K562 (cell line): Measurements from ENCODE around the gene TAF11L11. TPM values are rescaled to one million over a fixed set of nuclear protein-coding genes. Genes with fewer than 3 reads are reported as not detected.
"Not testable (repeated sequence)": the region's sequence is repeated elsewhere in the genome, so short reads cannot be mapped to it uniquely, and the experiment has no call there.

Experiments used
- ATAC-seq: fragments of 200-7000 bp; cut with Tn5 transposase; 3 replicates; pipeline ENCODE4 v1.9.1; 2020; ENCODE audit warnings: moderate library complexity
- BruUV-seq: library from RNA; stranded (reverse); fragments of 400-500 nt; replicated peaks from 2 replicates; lab custom pipeline; 2021; lab: Mats Ljungman, UMichigan
- CTCF ChIA-PET: fragments of 300-600 bp; formaldehyde crosslinking; extraction: SDS; loops from one replicate; lab custom pipeline; 2021; ENCODE audit warnings: low intra/inter-chr PET ratio; lab: Yijun Ruan, JAX
- POLR2A ChIA-PET: fragments of 300-600, 350-650 bp; sonication (Branson Sonifier 250); formaldehyde crosslinking; extraction: SDS; loops from one replicate; lab custom pipeline; 2021; ENCODE audit warnings: antibody characterized with exemption, inconsistent platforms; lab: Yijun Ruan, JAX
- DNase-seq, 4 experiments: peaks; one replicate each; pipeline versions ENCODE4 v3.0.0 to v3.0.0-alpha.2; 2011 to 2018; ENCODE audit warnings: low spot score in 3 of 4, mixed read lengths in 3 of 4; ENCODE audit errors: extremely low read depth in 1 of 4
- FAIRE-seq: peaks from 2 replicates; lab custom pipeline; 2011; peaks lifted over from hg19 to GRCh38; lab: Jason Lieb, UNC
- H2AFZ ChIP-seq: 2 replicates; pipeline ENCODE4 v1.6.0; 2011; ENCODE audit warnings: low read depth, low read length, control low read depth, inconsistent platforms
- H3K27ac ChIP-seq: fragments of 200-600 bp; 3 replicates; pipeline ENCODE4 v1.8.0; 2011; ENCODE audit warnings: low read depth, mild to moderate bottlenecking, control low read depth, inconsistent platforms, low read length, moderate library complexity, mixed read lengths; ENCODE audit errors: extremely low read depth
- H3K27me3 ChIP-seq, 2 experiments: fragments of 300-600 bp in 1 of 2; 2 replicates in 1 of 2; 3 replicates in 1 of 2; pipeline versions ENCODE4 v1.6.0 to v1.8.0; 2011; ENCODE audit warnings: inconsistent platforms in 2 of 2, low read length in 2 of 2, mild to moderate bottlenecking in 1 of 2, mixed read lengths in 1 of 2, moderate library complexity in 1 of 2; ENCODE audit not compliant: control insufficient read depth in 2 of 2, insufficient read depth in 2 of 2
- H3K36me3 ChIP-seq: fragments of 300-600 bp; 3 replicates; pipeline ENCODE4 v1.8.0; 2011; ENCODE audit warnings: mild to moderate bottlenecking, low read length, inconsistent platforms; ENCODE audit not compliant: control insufficient read depth, insufficient read depth
- H3K4me1 ChIP-seq, 2 experiments: fragments of 200-600 bp in 1 of 2; replicated peaks in 1 of 2; 2 replicates in 1 of 2; 3 replicates in 1 of 2; pipeline versions ENCODE4 v1.5.1 to v1.8.0; 2011; ENCODE audit warnings: inconsistent platforms in 2 of 2, low read length in 2 of 2, mild to moderate bottlenecking in 1 of 2, mixed read lengths in 1 of 2, moderate library complexity in 1 of 2; ENCODE audit not compliant: control insufficient read depth in 2 of 2, insufficient read depth in 2 of 2
- H3K4me2 ChIP-seq: 2 replicates; pipeline ENCODE4 v1.6.1; 2011; ENCODE audit warnings: low read length, control low read depth, inconsistent platforms, mixed read lengths; ENCODE audit not compliant: insufficient read depth
- H3K4me3 ChIP-seq: fragments of 200-600 bp; sonication (generic), shearing (Covaris generic); 2 replicates; pipeline ENCODE4 v1.5.1; 2016; ENCODE audit warnings: control low read depth, inconsistent platforms
- H3K79me2 ChIP-seq: fragments of 200-600 bp; 3 replicates; pipeline ENCODE4 v1.8.0; 2011; ENCODE audit warnings: low read length, inconsistent platforms; ENCODE audit not compliant: control insufficient read depth, insufficient read depth
- H3K9ac ChIP-seq, 2 experiments: 2 replicates each; pipeline versions ENCODE4 v1.6.0 to v1.6.1; 2011; ENCODE audit warnings: low read depth in 2 of 2, low read length in 2 of 2, control low read depth in 1 of 2, inconsistent platforms in 1 of 2, mild to moderate bottlenecking in 1 of 2, mixed read lengths in 1 of 2; ENCODE audit not compliant: insufficient read depth in 1 of 2
- H3K9me1 ChIP-seq: one replicate; pipeline ENCODE4 v1.6.0; 2011; ENCODE audit warnings: inconsistent platforms, mild to moderate bottlenecking, low read length, moderate library complexity; ENCODE audit not compliant: control insufficient read depth, insufficient read depth
- H3K9me3 ChIP-seq: replicated peaks from 2 replicates; pipeline ENCODE4 v1.5.1; 2011; ENCODE audit warnings: low read depth, low read length, inconsistent platforms; ENCODE audit not compliant: control insufficient read depth, insufficient read depth
- H4K20me1 ChIP-seq: replicated peaks from 2 replicates; pipeline ENCODE4 v1.6.1; 2011; ENCODE audit warnings: low read length, inconsistent platforms, mixed read lengths; ENCODE audit not compliant: control insufficient read depth, insufficient read depth
- E2F4 ChIP-seq: sonication (generic); formaldehyde crosslinking; IDR thresholded peaks from 2 replicates; pipeline ENCODE4 v1.8.0; 2022; ENCODE audit warnings: mild to moderate bottlenecking, low read depth, missing genetic modification reagents
- HNRNPL ChIP-seq: fragments of 200-400 bp; formaldehyde crosslinking; IDR thresholded peaks from 2 replicates; pipeline ENCODE4 v1.6.1; 2017; ENCODE audit warnings: low read depth, mild to moderate bottlenecking, low read length
- NFIC ChIP-seq: fragments of 450-650 bp; IDR thresholded peaks from 2 replicates; pipeline ENCODE4 v1.6.1; 2017; ENCODE audit warnings: mild to moderate bottlenecking, inconsistent platforms
- NFXL1 ChIP-seq: fragments of 450-650 bp; formaldehyde crosslinking; IDR thresholded peaks from 2 replicates; pipeline ENCODE4 v1.4.0; 2021; ENCODE audit warnings: mild to moderate bottlenecking
- STAT6 ChIP-seq: sonication (generic); formaldehyde crosslinking; IDR thresholded peaks from 2 replicates; pipeline ENCODE4 v1.8.1; 2023; ENCODE audit warnings: mild to moderate bottlenecking, missing genetic modification reagents
- ZNF140 ChIP-seq: fragments of 250-450 bp; sonication (Bioruptor Pico); IDR thresholded peaks from 2 replicates; pipeline ENCODE4 v1.8.0; 2021; ENCODE audit warnings: moderate library complexity, mild to moderate bottlenecking, inconsistent platforms
- ZNF41 ChIP-seq: fragments of 250-450 bp; sonication (Bioruptor Pico); conservative IDR thresholded peaks from 2 replicates; pipeline ENCODE4 v1.4.0; 2020; ENCODE audit warnings: mild to moderate bottlenecking
- ZNF449 ChIP-seq: fragments of 250-450 bp; sonication (Bioruptor Pico); IDR thresholded peaks from 2 replicates; pipeline ENCODE4 v1.8.0; 2022; ENCODE audit warnings: moderate library complexity, mild to moderate bottlenecking, inconsistent platforms
- ZNF589 ChIP-seq: fragments of 200-800 bp; sonication (Bioruptor generic); IDR thresholded peaks from 2 replicates; pipeline ENCODE4 v1.6.1; 2016; ENCODE audit warnings: low read depth, missing genetic modification characterization, missing compliant biosample characterization
- WGBS: fragments of 100-300 bp; shearing (Covaris generic); methylation state at CpG from one replicate; pipeline ENCODE4 v1.1.6; 2016; ENCODE audit warnings: low coverage, mixed read lengths; ENCODE audit not compliant: insufficient coverage; ENCODE audit errors: missing lambda C conversion rate; 5-methylcytosine and 5-hydroxymethylcytosine counted together
- in situ Hi-C: fragments of 300-500 bp; cut with MboI; formaldehyde crosslinking; loops from 4 replicates; pipeline ENCODE4 v1.15.0; 2018; ENCODE audit warnings: inconsistent platforms, mixed read lengths
- intact Hi-C: fragments of 100-400 bp; cut with micrococcal nuclease; formaldehyde crosslinking; loops from 2 replicates; pipeline ENCODE4 v1.14.2; 2022
- polyA plus RNA-seq, 8 experiments: library from polyadenylated mRNA; depleted of rRNA in 4 of 8; stranded (reverse) in 5 of 8; unstranded in 3 of 8; fragments of >200 nt; fragmentation: Nextera tagmentation in 2 of 8; fragmentation: Illumina TruSeq in 1 of 8; extraction: Ambion mirVana in 2 of 8; extraction: Trizol in 1 of 8; gene quantifications; 2 replicates each; pipeline versions ENCODE4 v1.2.1 to v1.2.3, GENCODE V29; 2011 to 2014; ENCODE audit warnings: inconsistent platforms in 1 of 8, missing spikeins in 1 of 8
- total RNA-seq, 7 experiments: library from RNA; depleted of rRNA in 6 of 7; stranded (reverse); fragments of >200 nt in 6 of 7; fragmentation: Illumina TruSeq in 2 of 7; extraction: Trizol in 2 of 7; gene quantifications; 2 replicates each; pipeline versions ENCODE4 v1.2.1 to v1.2.3, GENCODE V29; 2011 to 2021; ENCODE audit warnings: low replicate concordance in 1 of 7

The TAF11L11 gene
- total and polyA plus RNA-seq, 9 of the 15 experiments (the other 6 are each of a cell fraction or from before 2014, with no cell fraction given) = not detected

- TF ChIP-seq ZNF140 (CRISPR knock-in tag) = no peak
- TF ChIP-seq STAT6 (CRISPR knock-in tag) = no peak
- no peak for TF ChIP-seq HNRNPL
- TF ChIP-seq NFIC = peak; percentile 25
- no peak for TF ChIP-seq ZNF589 (CRISPR knock-in tag)
- TF ChIP-seq ZNF449 = no peak
These were observed 16.6 kb downstream of the TAF11L11 start (continued) for GRCh38 chr5:17620627-17621026.

- TF ChIP-seq E2F4 (CRISPR knock-in tag) (no peak), NFXL1 (CRISPR knock-in tag) (no peak), ZNF41 (CRISPR knock-in tag) (no peak)
- no TSS peak for BruUV-seq
- no peak for ATAC-seq
- Histone ChIP-seq H3K9me3 (no peaks in the 10 kb centered on the region), H3K9ac (0 out of 4 replicates have a peak overlapping the region, but pooled peaks of 1 of the 2 experiments have one; percentile 17), H4K20me1 (no peaks in the 10 kb centered on the region), H3K9me1 (no peaks in the 10 kb centered on the region), H3K27ac (no peak overlapping the region), H3K4me1 (peaks cover 0 to 2% of the 10 kb centered on the region in 2 experiments; a peak in 1 of 5 replicates), H3K79me2 (no peaks in the 10 kb centered on the region), H3K27me3 (no peaks in the 10 kb centered on the region), H2AFZ (no peak overlapping the region), H3K4me2 (no peak overlapping the region), H3K4me3 (no peak overlapping the region), H3K36me3 (no peaks in the 10 kb centered on the region)
- intact Hi-C loops = no loop called here
- POLR2A ChIA-PET = no interaction called here
- in situ Hi-C loops = no loop called here
- 0% methylated on average over 11 of the region's 11 CpGs for WGBS
- no peak for DNase-seq
- CTCF ChIA-PET = no interaction called here
- no peak for FAIRE-seq
These were observed 21.7 kb downstream of the TAF11L11 start for GRCh38 chr5:17625686-17626085.

GRCh38 chr5:17631788-17632187, 27.8 kb downstream of the TAF11L11 start, which contains the start of gene TAF11L13:
Gene TAF11L13 (plus strand): TSS chr5:17632088.
- intact Hi-C loops, FAIRE-seq, H3K4me3 ChIP-seq, H3K9ac ChIP-seq, CTCF ChIA-PET, H3K4me2 ChIP-seq, H3K79me2 ChIP-seq, H2AFZ ChIP-seq, POLR2A ChIA-PET, DNase-seq, H3K27ac ChIP-seq, H3K36me3 ChIP-seq, H3K4me1 ChIP-seq, ATAC-seq, H4K20me1 ChIP-seq, H3K9me3 ChIP-seq, BruUV-seq, H3K9me1 ChIP-seq, in situ Hi-C loops, H3K27me3 ChIP-seq: not testable (repeated sequence)
- 0% methylated on average over 5 of the region's 12 CpGs for WGBS
